Right lobe of liver (tissue), 4 donors: ENCODE measurements around the gene CFI.

Experiments used
- CTCF ChIP-seq, 4 donors: fragments of 200-600 bp in 3 of 4; fragments of 450-650 bp in 1 of 4; IDR thresholded peaks; one replicate each; pipeline versions ENCODE4 v1.5.1 to v1.8.0; 2016 to 2022; ENCODE audit warnings: antibody characterized with exemption in 4 of 4, mild to moderate bottlenecking in 2 of 4
- POLR2A ChIP-seq: fragments of 450-650 bp; IDR thresholded peaks from one replicate; pipeline ENCODE4 v1.6.1; 2017; ENCODE audit warnings: antibody characterized with exemption, mild to moderate bottlenecking
- donor health status: DM: no; HTN: no; CAD: no.
- donor health status: DM: no; HTN: no; CAD: no.
- donor health status: DM: no; HTN: yes; CAD: no.

GRCh38 chr4:109811707-109812106, 9.9 kb upstream of the CFI start:
- no peak for TF ChIP-seq CTCF (IDR thresholded peaks at IDR 0.05)
- no peak for TF ChIP-seq POLR2A
